Vagina (tissue), 2 donors: ENCODE measurements around the gene FSTL3.

ENCODE experiments used
- POLR2A ChIP-seq, 2 donors: fragments of 450-650 bp; IDR thresholded peaks; one replicate each; pipeline ENCODE4 v1.6.1; 2017; ENCODE audit warnings: antibody characterized with exemption in 2 of 2, mild to moderate bottlenecking in 2 of 2, moderate library complexity in 2 of 2
- TF ChIP-seq, protein P1 (sequence below), 3 experiments: fragments of 450-650 bp in 2 of 3; fragments of 200-600 bp in 1 of 3; sonication (generic) in 1 of 3; IDR thresholded peaks; one replicate each; pipeline ENCODE4 v1.5.1; 2017 to 2019; ENCODE audit warnings: antibody characterized with exemption in 3 of 3, mild to moderate bottlenecking in 2 of 3, moderate library complexity in 2 of 3

- TF ChIP-seq POLR2A (IDR thresholded peaks at IDR 0.05), result no peak
- TF ChIP-seq, protein P1, sequence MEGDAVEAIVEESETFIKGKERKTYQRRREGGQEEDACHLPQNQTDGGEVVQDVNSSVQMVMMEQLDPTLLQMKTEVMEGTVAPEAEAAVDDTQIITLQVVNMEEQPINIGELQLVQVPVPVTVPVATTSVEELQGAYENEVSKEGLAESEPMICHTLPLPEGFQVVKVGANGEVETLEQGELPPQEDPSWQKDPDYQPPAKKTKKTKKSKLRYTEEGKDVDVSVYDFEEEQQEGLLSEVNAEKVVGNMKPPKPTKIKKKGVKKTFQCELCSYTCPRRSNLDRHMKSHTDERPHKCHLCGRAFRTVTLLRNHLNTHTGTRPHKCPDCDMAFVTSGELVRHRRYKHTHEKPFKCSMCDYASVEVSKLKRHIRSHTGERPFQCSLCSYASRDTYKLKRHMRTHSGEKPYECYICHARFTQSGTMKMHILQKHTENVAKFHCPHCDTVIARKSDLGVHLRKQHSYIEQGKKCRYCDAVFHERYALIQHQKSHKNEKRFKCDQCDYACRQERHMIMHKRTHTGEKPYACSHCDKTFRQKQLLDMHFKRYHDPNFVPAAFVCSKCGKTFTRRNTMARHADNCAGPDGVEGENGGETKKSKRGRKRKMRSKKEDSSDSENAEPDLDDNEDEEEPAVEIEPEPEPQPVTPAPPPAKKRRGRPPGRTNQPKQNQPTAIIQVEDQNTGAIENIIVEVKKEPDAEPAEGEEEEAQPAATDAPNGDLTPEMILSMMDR (IDR thresholded peaks at IDR 0.05), result no peak
Observed at GRCh38 chr19:732148-733069, 56.2 kb downstream of the FSTL3 start.
